ENCODE results near the gene CDH15.

The CDH15 gene

DNA sequence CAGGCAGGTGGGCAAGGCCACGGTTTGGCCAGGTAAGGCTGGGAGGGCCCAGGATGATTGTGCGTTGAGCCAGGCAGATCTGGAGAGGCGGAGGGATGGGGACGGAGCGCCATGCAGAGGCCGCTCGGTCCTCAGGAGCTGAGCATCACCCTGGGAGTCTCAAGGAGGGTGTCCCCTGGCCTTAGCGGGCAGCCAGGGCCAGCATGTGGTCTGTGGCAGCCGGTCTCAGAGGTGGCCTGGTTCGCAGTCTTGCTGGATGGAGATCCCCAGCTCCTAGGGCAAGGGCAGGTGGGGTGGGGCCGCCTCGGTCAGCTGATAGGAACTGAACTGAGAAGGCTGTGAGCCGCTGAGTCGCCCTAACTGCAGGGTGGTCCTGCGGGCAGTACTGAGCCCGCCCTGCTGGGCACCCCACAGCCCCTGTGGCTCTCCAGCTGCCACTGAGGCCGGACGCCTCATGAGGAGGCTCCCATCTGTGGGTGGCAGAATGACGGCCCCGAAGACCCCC, 11.6 kb upstream of the CDH15 start:
- Histone ChIP-seq H4K20me1 (ENCODE audit: insufficient read depth, low read length) (no peaks in the 10 kb centered on the region), H2AFZ (ENCODE audit: low read length) (no peak overlapping the region), H3F3A (ENCODE audit: insufficient read depth, low read length) (peaks cover 6% of the 10 kb centered on the region; the same call in 1 of the 2 replicates), H3K4me2 (ENCODE audit: low read length) (no peak overlapping the region), H3K27me3 (ENCODE audit: insufficient read depth, low read length) (0 out of 2 replicates have a peak, but pooled peaks cover 8% of the 10 kb centered on the region), H3K27ac (ENCODE audit: low read depth, low read length, poor library complexity, severe bottlenecking) (no peak overlapping the region), H3K9me3 (ENCODE audit: low read length) (no peaks in the 10 kb centered on the region), H3K4me3 (ENCODE audit: low read depth, low read length, poor library complexity, severe bottlenecking) (no peak overlapping the region), H3K4me1 (ENCODE audit: insufficient read depth, low read length, severe bottlenecking) (peaks cover 18% of the 10 kb centered on the region), H3K9me2 (ENCODE audit: low read depth, low read length) (no peaks in the 10 kb centered on the region), H3K9ac (ENCODE audit: low read length) (no peak overlapping the region), H3K79me2 (ENCODE audit: insufficient read depth, low read length) (no peaks in the 10 kb centered on the region), H3K36me3 (ENCODE audit: insufficient read depth, low read length) (no peaks in the 10 kb centered on the region)
- TF ChIP-seq, protein P1, sequence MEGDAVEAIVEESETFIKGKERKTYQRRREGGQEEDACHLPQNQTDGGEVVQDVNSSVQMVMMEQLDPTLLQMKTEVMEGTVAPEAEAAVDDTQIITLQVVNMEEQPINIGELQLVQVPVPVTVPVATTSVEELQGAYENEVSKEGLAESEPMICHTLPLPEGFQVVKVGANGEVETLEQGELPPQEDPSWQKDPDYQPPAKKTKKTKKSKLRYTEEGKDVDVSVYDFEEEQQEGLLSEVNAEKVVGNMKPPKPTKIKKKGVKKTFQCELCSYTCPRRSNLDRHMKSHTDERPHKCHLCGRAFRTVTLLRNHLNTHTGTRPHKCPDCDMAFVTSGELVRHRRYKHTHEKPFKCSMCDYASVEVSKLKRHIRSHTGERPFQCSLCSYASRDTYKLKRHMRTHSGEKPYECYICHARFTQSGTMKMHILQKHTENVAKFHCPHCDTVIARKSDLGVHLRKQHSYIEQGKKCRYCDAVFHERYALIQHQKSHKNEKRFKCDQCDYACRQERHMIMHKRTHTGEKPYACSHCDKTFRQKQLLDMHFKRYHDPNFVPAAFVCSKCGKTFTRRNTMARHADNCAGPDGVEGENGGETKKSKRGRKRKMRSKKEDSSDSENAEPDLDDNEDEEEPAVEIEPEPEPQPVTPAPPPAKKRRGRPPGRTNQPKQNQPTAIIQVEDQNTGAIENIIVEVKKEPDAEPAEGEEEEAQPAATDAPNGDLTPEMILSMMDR (IDR thresholded peaks at IDR 0.05; ENCODE audit: low read length), result no peak
- no peak for TF ChIP-seq EZH2 (IDR thresholded peaks at IDR 0.05; ENCODE audit: borderline replicate concordance, low read length)

DNA sequence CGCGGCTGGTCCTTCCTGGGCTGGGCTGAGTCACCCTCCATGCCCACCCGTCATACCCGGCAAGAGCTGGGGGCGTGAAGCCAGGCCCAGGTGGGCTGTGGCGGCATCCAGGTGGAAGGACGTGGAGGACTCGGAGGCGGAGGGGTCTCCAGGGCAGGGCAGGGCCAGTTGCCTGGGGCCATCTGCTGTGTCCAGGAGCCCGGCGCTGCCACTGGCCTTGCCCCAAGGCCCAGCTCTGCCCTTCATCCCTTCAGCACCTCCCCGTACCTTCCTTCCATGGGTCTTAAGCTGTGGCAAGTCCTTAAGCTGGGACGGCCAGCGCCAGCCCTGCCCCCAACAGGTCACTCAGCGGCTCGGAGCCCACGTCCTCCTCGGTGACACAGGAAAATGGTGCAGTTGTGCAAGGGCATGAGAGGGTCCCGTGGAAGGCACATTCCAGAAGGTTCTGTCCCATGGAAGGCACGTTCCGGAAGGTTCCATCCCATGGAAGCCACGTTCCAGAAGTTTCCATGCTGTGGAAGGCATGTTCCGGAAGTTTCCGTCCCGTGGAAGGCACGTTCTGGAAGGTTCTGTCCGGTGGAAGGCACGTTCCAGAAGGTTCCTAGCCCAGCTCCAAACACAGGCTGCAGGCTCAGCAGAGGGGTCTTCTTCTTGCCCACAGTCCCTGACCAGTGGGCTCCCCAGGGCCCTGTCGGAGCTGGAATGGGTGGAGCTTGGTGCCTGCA, 10.4 kb upstream of the CDH15 start:
- Histone ChIP-seq H2AFZ (ENCODE audit: low read length) (no peak overlapping the region), H3K4me3 (ENCODE audit: low read depth, low read length, poor library complexity, severe bottlenecking) (no peak overlapping the region)

DNA sequence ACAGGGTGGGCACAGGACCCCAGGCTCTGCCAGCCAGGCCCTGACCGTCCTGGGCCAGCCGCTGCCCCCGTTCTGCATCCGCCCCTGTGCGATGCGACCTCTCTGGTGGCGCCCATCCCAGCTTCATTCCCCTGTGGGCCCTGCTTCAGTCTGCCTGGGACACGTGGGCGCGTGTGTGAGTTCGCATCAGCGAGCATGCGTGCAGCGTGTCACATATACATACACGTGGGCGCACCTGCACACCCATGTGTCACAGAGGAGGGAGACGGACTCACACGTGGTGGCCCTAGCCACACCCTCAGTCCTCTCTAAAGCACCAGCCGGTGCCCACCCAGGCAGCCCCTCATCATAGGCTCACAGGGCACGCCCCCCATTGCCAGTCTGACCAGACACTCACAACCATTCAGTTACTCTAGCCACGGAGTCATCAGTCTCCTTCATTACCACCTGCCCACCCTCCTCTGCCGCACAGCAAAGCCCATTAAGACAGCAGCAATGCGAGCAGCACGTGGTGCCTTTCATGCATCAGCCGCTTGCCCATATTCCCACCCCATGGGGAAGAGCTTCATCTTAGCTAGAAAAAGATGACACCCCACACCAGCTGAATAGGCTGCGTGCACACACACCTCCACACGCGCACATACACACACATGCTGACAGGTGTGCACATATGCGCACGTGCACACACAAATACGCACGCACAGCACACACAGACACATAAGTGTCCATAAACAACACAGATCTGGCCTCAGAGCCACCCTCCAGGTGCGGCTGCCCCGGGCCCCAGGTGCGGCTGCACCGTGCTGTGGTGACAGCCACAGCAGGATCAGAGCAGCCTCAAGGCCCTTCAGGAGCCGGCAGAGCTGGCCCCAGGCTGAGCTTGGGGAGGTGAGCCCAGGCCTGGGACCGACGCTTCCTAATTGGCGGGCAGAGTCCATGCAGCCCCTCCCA, 9.5 kb upstream of the CDH15 start:
- Histone ChIP-seq H2AFZ (ENCODE audit: low read length) (no peak overlapping the region), H3K36me3 (ENCODE audit: insufficient read depth, low read length) (no peaks in the 10 kb centered on the region), H3K9me2 (ENCODE audit: low read depth, low read length) (no peaks in the 10 kb centered on the region), H3K9ac (ENCODE audit: low read length) (no peak overlapping the region), H3K4me3 (ENCODE audit: low read depth, low read length, poor library complexity, severe bottlenecking) (no peak overlapping the region), H3K9me3 (ENCODE audit: low read length) (no peaks in the 10 kb centered on the region), H3K4me2 (ENCODE audit: low read length) (no peak overlapping the region), H4K20me1 (ENCODE audit: insufficient read depth, low read length) (no peaks in the 10 kb centered on the region), H3K27ac (ENCODE audit: low read depth, low read length, poor library complexity, severe bottlenecking) (no peak overlapping the region), H3K27me3 (ENCODE audit: insufficient read depth, low read length) (0 out of 2 replicates have a peak, but pooled peaks cover 8% of the 10 kb centered on the region), H3K79me2 (ENCODE audit: insufficient read depth, low read length) (no peaks in the 10 kb centered on the region), H3F3A (ENCODE audit: insufficient read depth, low read length) (peaks cover 6% of the 10 kb centered on the region; the same call in 1 of the 2 replicates), H3K4me1 (ENCODE audit: insufficient read depth, low read length, severe bottlenecking) (peaks cover 11% of the 10 kb centered on the region)
- TF ChIP-seq, protein P1 (IDR thresholded peaks at IDR 0.05; ENCODE audit: low read length), result no peak
- TF ChIP-seq EZH2 (IDR thresholded peaks at IDR 0.05; ENCODE audit: borderline replicate concordance, low read length), result no peak

More for the DNA sequence above, 10.4 kb upstream of the CDH15 start:
- Histone ChIP-seq H3K27ac (ENCODE audit: low read depth, low read length, poor library complexity, severe bottlenecking) (no peak overlapping the region), H3K9me3 (ENCODE audit: low read length) (no peaks in the 10 kb centered on the region), H3K36me3 (ENCODE audit: insufficient read depth, low read length) (no peaks in the 10 kb centered on the region), H3K27me3 (ENCODE audit: insufficient read depth, low read length) (0 out of 2 replicates have a peak, but pooled peaks cover 8% of the 10 kb centered on the region), H3K9me2 (ENCODE audit: low read depth, low read length) (no peaks in the 10 kb centered on the region), H3F3A (ENCODE audit: insufficient read depth, low read length) (peaks cover 6% of the 10 kb centered on the region; the same call in 1 of the 2 replicates), H4K20me1 (ENCODE audit: insufficient read depth, low read length) (no peaks in the 10 kb centered on the region), H3K4me1 (ENCODE audit: insufficient read depth, low read length, severe bottlenecking) (peaks cover 11% of the 10 kb centered on the region), H3K4me2 (ENCODE audit: low read length) (no peak overlapping the region), H3K79me2 (ENCODE audit: insufficient read depth, low read length) (no peaks in the 10 kb centered on the region), H3K9ac (ENCODE audit: low read length) (no peak overlapping the region)
- TF ChIP-seq EZH2 (IDR thresholded peaks at IDR 0.05; ENCODE audit: borderline replicate concordance, low read length), result no peak
- TF ChIP-seq, protein P1 (IDR thresholded peaks at IDR 0.05; ENCODE audit: low read length), result no peak

All from OCI-LY1 (cell line).